Activated CD4-positive, alpha-beta T cell treated with anti-CD3 and anti-CD28 coated beads, Interleukin-2, amount 10 ng/mL, durations not matched to agents 24 days and 14 days (primary cell): ENCODE results near the gene OSBPL8. TPM values are rescaled to one million over a fixed set of nuclear protein-coding genes. Genes with fewer than 3 reads are reported as not detected.

ENCODE experiments used
- DNase-seq: peaks from one replicate; pipeline ENCODE4 v3.0.0; 2022
- H3K27ac Mint-ChIP-seq: one replicate; pipeline ENCODE4 v1.8.0; 2022; ENCODE audit warnings: mild to moderate bottlenecking, mixed read lengths
- H3K27me3 Mint-ChIP-seq: one replicate; pipeline ENCODE4 v1.8.0; 2022; ENCODE audit warnings: mixed read lengths
- H3K36me3 Mint-ChIP-seq: one replicate; pipeline ENCODE4 v1.8.0; 2022; ENCODE audit warnings: low read depth, mild to moderate bottlenecking, mixed read lengths
- H3K4me1 Mint-ChIP-seq: one replicate; pipeline ENCODE4 v1.8.0; 2021; ENCODE audit warnings: mixed read lengths
- H3K4me3 Mint-ChIP-seq: one replicate; pipeline ENCODE4 v1.8.0; 2022; ENCODE audit warnings: mild to moderate bottlenecking, moderate library complexity, mixed read lengths
- H3K9me3 Mint-ChIP-seq: one replicate; pipeline ENCODE4 v1.8.0; 2021; ENCODE audit warnings: mixed read lengths
- intact Hi-C: fragments of 100-400 bp; cut with micrococcal nuclease; formaldehyde crosslinking; loops from one replicate; pipeline ENCODE4 v1.15.1; 2023
- total RNA-seq: library from RNA; stranded (reverse); gene quantifications from 2 replicates; pipeline ENCODE4 v1.2.3, GENCODE V29; 2022

Gene OSBPL8
- total RNA-seq, 1 donor from 2014 or later: 92.0 TPM

DNA sequence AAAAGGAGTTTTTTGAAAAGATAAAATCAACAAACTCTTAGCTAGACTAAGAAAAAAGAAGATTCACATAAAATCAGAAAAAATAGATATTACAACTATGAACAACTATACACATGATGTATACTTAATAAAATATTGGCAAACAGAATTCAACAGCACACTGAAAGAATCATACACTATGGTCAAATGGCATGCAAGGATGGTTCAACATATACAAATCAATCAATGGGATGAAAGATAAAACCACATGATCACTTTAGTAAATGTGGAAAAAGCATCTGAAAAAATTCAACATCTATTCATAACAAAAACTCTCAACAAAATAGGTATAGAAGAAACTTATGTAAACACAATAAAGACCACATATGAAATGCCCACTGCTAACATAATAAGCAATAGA, 126.8 kb downstream of the OSBPL8 start:
- Mint-ChIP-seq H3K27ac (no peak overlapping the region), H3K36me3 (peaks cover 56% of the 10 kb centered on the region), H3K4me1 (no peaks in the 10 kb centered on the region), H3K9me3 (peaks cover 35% of the 10 kb centered on the region), H3K4me3 (no peak overlapping the region), H3K27me3 (no peaks in the 10 kb centered on the region)
- intact Hi-C loops: no loop called here
- DNase-seq: no peak

DNA sequence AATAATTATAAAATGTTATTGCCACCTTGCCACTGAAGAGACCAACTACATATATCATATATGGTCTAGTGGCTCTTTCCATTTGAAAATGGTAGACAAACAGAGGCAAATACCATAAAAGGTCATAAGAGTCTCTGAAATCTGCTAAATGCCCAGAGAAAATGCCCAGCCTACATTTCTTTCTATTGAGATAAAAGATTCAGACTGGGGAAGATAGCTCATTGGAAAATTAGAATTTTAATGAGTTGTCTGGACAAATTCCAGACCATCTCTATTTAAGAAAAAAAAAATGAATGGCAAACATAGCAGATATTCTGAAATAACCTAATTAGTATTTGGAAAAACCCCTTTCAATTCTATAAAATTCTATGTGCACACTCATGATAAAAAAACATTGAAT, 131.5 kb downstream of the OSBPL8 start:
- H3K4me3 Mint-ChIP-seq: no peak overlapping the region
- intact Hi-C loops: no loop called here
- H3K36me3 Mint-ChIP-seq: peaks cover 46% of the 10 kb centered on the region
- no peak for DNase-seq
- H3K9me3 Mint-ChIP-seq: peaks cover 23% of the 10 kb centered on the region
- H3K27ac Mint-ChIP-seq: no peak overlapping the region
- no peaks in the 10 kb centered on the region for H3K27me3 Mint-ChIP-seq
- peaks cover under 1% of the 10 kb centered on the region for H3K4me1 Mint-ChIP-seq

DNA sequence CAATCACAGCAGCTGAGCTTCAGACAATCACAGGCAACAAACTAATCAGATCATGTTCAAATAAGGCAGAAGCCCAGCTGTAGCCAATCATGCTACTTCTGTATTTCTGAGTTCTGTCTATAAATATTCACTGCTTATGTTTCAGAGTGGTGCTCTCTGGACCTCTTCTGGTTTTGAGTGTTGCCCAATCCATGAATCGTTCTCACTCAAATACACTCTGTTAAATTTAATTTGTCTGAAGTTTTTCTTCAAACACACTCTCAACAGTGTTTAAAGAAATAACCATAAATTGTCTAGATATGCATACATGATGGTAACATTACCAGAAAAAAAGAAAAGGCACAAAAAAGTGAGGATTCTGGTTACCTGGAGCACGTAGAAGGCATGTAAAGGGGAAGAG, 133.4 kb downstream of the OSBPL8 start:
- H3K36me3 Mint-ChIP-seq: peaks cover 34% of the 10 kb centered on the region
- H3K4me1 Mint-ChIP-seq: peaks cover 6% of the 10 kb centered on the region
- peaks cover 12% of the 10 kb centered on the region for H3K9me3 Mint-ChIP-seq
- no peak overlapping the region for H3K27ac Mint-ChIP-seq
- intact Hi-C loops: no loop called here
- no peak overlapping the region for H3K4me3 Mint-ChIP-seq
- DNase-seq: no peak
- no peaks in the 10 kb centered on the region for H3K27me3 Mint-ChIP-seq

GRCh38 chr12:76424941-76425340, 134.6 kb downstream of the OSBPL8 start:
- intact Hi-C loops: no loop called here
- H3K4me1 Mint-ChIP-seq: peaks cover 6% of the 10 kb centered on the region
- H3K36me3 Mint-ChIP-seq: peaks cover 26% of the 10 kb centered on the region
- H3K27me3 Mint-ChIP-seq: no peaks in the 10 kb centered on the region
- peaks cover 12% of the 10 kb centered on the region for H3K9me3 Mint-ChIP-seq
- DNase-seq: no peak
- no peak overlapping the region for H3K4me3 Mint-ChIP-seq
- H3K27ac Mint-ChIP-seq: no peak overlapping the region

- intact Hi-C loops: no loop called here
- no peak overlapping the region for H3K4me3 Mint-ChIP-seq
Observed at GRCh38 chr12:76422543-76423438, 136.8 kb downstream of the OSBPL8 start.

GRCh38 chr12:76422154-76422542, 137.4 kb downstream of the OSBPL8 start:
- Mint-ChIP-seq H3K4me1 (peaks cover 11% of the 10 kb centered on the region), H3K9me3 (peaks cover 12% of the 10 kb centered on the region), H3K27me3 (no peaks in the 10 kb centered on the region), H3K27ac (no peak overlapping the region), H3K36me3 (peaks cover 28% of the 10 kb centered on the region), H3K4me3 (no peak overlapping the region)
- no peak for DNase-seq
- intact Hi-C loops: no loop called here

More at GRCh38 chr12:76422543-76423438, 136.8 kb downstream of the OSBPL8 start:
- H3K4me1 Mint-ChIP-seq: peaks cover 6% of the 10 kb centered on the region
- peaks cover 12% of the 10 kb centered on the region for H3K9me3 Mint-ChIP-seq
- H3K27ac Mint-ChIP-seq: no peak overlapping the region
- peaks cover 28% of the 10 kb centered on the region for H3K36me3 Mint-ChIP-seq
- no peaks in the 10 kb centered on the region for H3K27me3 Mint-ChIP-seq
- no peak for DNase-seq

- intact Hi-C loops: no loop called here
- peaks cover 20% of the 10 kb centered on the region for H3K36me3 Mint-ChIP-seq
- no peaks in the 10 kb centered on the region for H3K27me3 Mint-ChIP-seq
- DNase-seq: no peak
- H3K4me1 Mint-ChIP-seq: peaks cover 14% of the 10 kb centered on the region
- no peak overlapping the region for H3K4me3 Mint-ChIP-seq
- no peak overlapping the region for H3K27ac Mint-ChIP-seq
- peaks cover 9% of the 10 kb centered on the region for H3K9me3 Mint-ChIP-seq
Observed at GRCh38 chr12:76421046-76421445, 138.5 kb downstream of the OSBPL8 start.

- Mint-ChIP-seq H3K4me1 (peaks cover 15% of the 10 kb centered on the region), H3K9me3 (peaks cover under 1% of the 10 kb centered on the region), H3K27ac (no peak overlapping the region), H3K4me3 (no peak overlapping the region), H3K36me3 (peaks cover 17% of the 10 kb centered on the region), H3K27me3 (no peaks in the 10 kb centered on the region)
- intact Hi-C loops: no loop called here
- DNase-seq: no peak
Observed at GRCh38 chr12:76420222-76420621, 139.3 kb downstream of the OSBPL8 start.

- Mint-ChIP-seq H3K4me1 (peaks cover 9% of the 10 kb centered on the region), H3K4me3 (no peak overlapping the region), H3K9me3 (no peaks in the 10 kb centered on the region), H3K27ac (no peak overlapping the region), H3K36me3 (peaks cover 6% of the 10 kb centered on the region), H3K27me3 (no peaks in the 10 kb centered on the region)
- intact Hi-C loops: no loop called here
- DNase-seq: no peak
Observed at GRCh38 chr12:76417116-76417515, 142.5 kb downstream of the OSBPL8 start.

GRCh38 chr12:76413121-76413520, 146.4 kb downstream of the OSBPL8 start:
- no peak for DNase-seq
- Mint-ChIP-seq H3K27ac (no peak overlapping the region), H3K36me3 (peaks cover 5% of the 10 kb centered on the region), H3K9me3 (no peaks in the 10 kb centered on the region), H3K4me3 (no peak overlapping the region), H3K4me1 (peaks cover 9% of the 10 kb centered on the region), H3K27me3 (no peaks in the 10 kb centered on the region)
- intact Hi-C loops: no loop called here

GRCh38 chr12:76410781-76411180, 148.8 kb downstream of the OSBPL8 start:
- no peak overlapping the region for H3K27ac Mint-ChIP-seq
- intact Hi-C loops: no loop called here
- H3K9me3 Mint-ChIP-seq: no peaks in the 10 kb centered on the region
- no peak overlapping the region for H3K4me3 Mint-ChIP-seq
- DNase-seq: no peak
- peaks cover 3% of the 10 kb centered on the region for H3K36me3 Mint-ChIP-seq
- no peaks in the 10 kb centered on the region for H3K4me1 Mint-ChIP-seq
- H3K27me3 Mint-ChIP-seq: no peaks in the 10 kb centered on the region

- Mint-ChIP-seq H3K36me3 (peaks cover 3% of the 10 kb centered on the region), H3K4me3 (no peak overlapping the region), H3K9me3 (no peaks in the 10 kb centered on the region), H3K4me1 (no peaks in the 10 kb centered on the region), H3K27me3 (no peaks in the 10 kb centered on the region), H3K27ac (no peak overlapping the region)
- DNase-seq: no peak
- intact Hi-C loops: no loop called here
Observed at GRCh38 chr12:76410371-76410770, 149.2 kb downstream of the OSBPL8 start.

- DNase-seq: no peak
- Mint-ChIP-seq H3K27ac (no peak overlapping the region), H3K4me3 (no peak overlapping the region), H3K27me3 (no peaks in the 10 kb centered on the region), H3K36me3 (peaks cover 3% of the 10 kb centered on the region), H3K9me3 (no peaks in the 10 kb centered on the region), H3K4me1 (no peaks in the 10 kb centered on the region)
- intact Hi-C loops: no loop called here
Observed at GRCh38 chr12:76409074-76409473, 150.5 kb downstream of the OSBPL8 start.

DNA sequence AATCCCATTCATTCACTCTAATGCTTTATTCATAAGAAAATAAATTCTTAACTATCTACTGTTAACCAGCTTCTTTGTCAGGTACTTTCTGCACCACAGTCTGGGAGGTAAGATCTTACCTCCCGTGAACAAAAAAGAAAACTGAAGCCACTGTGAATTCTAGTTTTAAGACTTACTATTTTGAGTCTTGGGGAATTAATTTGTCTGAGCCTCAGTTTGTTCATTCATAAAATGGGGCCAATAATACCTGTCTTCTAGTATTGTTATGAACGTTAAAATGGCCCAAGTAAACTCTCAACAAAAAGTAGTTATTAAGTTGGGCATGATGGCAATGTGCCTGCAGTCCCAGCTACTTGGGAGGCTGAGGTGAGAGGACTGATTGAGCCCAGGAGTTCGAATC, 151.9 kb downstream of the OSBPL8 start:
- no peak overlapping the region for H3K27ac Mint-ChIP-seq
- H3K4me1 Mint-ChIP-seq: no peaks in the 10 kb centered on the region
- no peak overlapping the region for H3K4me3 Mint-ChIP-seq
- no peak for DNase-seq
- intact Hi-C loops: no loop called here
- no peaks in the 10 kb centered on the region for H3K9me3 Mint-ChIP-seq
- H3K27me3 Mint-ChIP-seq: no peaks in the 10 kb centered on the region
- H3K36me3 Mint-ChIP-seq: peaks cover 3% of the 10 kb centered on the region

DNA sequence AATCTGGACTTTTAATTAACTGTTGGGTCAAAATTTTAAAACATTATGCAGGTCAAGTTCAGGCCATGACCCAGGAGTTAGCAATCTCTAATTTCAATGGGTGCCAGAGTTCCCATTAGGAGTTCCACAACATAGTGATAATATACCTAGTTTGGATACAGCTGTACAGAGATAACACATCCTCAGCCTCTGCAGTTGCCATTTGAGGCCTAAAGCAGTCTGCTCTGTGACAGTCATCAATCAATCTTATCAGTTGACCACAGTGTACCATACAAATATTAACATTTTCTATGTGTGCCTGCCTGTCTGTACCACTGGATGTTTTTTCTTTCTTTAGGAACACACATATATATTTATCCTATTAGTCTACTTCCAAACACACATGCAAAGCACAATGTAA, 157.3 kb downstream of the OSBPL8 start:
- H3K4me1 Mint-ChIP-seq: no peaks in the 10 kb centered on the region
- no peak for DNase-seq
- H3K27me3 Mint-ChIP-seq: no peaks in the 10 kb centered on the region
- peaks cover 10% of the 10 kb centered on the region for H3K36me3 Mint-ChIP-seq
- intact Hi-C loops: no loop called here
- H3K4me3 Mint-ChIP-seq: no peak overlapping the region
- H3K27ac Mint-ChIP-seq: no peak overlapping the region
- no peaks in the 10 kb centered on the region for H3K9me3 Mint-ChIP-seq
